ENCODE results near the gene WIPF2. TPM values are rescaled to one million over a fixed set of nuclear protein-coding genes. Genes with fewer than 3 reads are reported as not detected.

The WIPF2 gene, protein sequence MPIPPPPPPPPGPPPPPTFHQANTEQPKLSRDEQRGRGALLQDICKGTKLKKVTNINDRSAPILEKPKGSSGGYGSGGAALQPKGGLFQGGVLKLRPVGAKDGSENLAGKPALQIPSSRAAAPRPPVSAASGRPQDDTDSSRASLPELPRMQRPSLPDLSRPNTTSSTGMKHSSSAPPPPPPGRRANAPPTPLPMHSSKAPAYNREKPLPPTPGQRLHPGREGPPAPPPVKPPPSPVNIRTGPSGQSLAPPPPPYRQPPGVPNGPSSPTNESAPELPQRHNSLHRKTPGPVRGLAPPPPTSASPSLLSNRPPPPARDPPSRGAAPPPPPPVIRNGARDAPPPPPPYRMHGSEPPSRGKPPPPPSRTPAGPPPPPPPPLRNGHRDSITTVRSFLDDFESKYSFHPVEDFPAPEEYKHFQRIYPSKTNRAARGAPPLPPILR
- total RNA-seq, result 5.3 TPM

DNA sequence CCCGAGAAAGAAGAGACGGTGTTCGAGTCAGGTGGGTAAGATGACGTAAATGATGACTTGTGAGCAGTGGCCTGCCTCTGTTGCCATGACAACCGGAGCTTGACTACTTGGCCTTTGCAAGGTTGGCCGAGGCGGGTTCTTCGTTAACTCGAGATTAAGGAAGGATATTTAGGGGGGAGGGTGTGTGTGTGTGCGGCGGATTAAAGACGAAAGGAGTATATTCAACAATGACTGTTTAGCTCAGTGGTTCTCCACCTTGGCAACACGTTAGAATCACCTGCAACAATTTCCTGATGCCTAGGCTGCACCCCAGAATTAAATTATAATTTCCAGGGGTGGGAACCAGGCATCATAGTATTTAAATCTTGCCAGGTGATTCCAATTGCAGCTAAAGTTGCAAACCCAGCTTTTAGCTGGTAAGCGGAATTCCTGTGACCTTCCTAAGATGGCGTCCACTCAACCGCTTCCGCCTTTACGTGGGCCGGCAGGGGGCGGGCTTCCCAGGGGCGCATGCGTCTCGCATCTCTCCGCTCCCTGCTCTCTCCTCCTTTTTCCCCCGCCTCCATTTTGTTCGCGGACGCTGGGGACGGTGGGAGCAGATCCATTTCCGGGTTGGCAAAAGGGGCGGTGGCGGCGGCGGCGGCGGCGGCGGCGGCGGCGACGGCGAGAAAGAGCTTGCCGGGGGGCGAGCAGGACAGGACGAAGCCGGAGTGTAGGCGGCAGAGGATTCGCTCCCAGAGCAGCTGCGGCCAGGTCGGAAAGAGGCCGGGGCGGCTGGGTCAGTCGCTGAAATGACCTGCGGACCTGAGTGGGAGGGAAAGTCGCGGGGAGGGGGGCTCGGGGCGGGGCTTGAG is at the start of gene WIPF2:
Gene WIPF2, plus strand, starts transcription at position 565 of the 854 bp plus-strand sequence. CDS start 37,156 bp downstream, outside the sequence.
- DNase-seq (ENCODE audit: low spot score in 2 of 2), result peak; percentile 92 to 94
- no peak for FAIRE-seq

DNA sequence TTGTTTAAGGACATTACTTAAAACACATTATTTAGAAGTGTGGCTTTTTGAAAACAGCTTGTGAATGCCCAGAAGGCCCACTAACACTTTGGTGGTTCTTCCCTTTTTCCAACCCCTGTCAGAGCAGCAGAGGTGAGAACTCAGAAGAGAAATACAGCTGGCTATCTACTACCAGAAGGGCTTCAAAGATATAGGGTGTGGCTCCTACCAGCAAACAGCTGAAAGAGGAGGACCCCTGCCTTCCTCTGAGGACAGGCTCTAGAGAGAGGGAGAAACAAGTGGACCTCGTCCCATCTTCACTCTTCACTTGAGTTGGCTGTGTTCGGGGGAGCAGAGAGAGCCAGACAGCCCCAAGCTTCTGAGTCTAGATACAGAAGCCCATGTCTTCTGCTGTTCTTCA is 48.8 kb upstream of the WIPF2 start:
- FAIRE-seq (no peak), DNase-seq (ENCODE audit: low spot score in 2 of 2) (no peak)

DNA sequence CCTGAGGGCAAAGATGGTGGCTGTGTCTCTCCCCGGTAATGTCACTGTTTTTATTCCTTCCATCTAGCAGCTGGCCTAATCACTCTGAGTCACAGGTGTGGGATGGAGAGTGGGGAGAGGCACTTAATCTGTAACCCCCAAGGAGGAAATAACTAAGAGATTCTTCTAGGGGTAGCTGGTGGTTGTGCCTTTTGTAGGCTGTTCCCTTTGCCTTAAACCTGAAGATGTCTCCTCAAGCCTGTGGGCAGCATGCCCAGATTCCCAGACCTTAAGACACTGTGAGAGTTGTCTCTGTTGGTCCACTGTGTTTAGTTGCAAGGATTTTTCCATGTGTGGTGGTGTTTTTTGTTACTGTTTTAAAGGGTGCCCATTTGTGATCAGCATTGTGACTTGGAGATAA is 47.4 kb upstream of the WIPF2 start:
- DNase-seq (ENCODE audit: low spot score in 2 of 2) (no peak), FAIRE-seq (no peak)

DNA sequence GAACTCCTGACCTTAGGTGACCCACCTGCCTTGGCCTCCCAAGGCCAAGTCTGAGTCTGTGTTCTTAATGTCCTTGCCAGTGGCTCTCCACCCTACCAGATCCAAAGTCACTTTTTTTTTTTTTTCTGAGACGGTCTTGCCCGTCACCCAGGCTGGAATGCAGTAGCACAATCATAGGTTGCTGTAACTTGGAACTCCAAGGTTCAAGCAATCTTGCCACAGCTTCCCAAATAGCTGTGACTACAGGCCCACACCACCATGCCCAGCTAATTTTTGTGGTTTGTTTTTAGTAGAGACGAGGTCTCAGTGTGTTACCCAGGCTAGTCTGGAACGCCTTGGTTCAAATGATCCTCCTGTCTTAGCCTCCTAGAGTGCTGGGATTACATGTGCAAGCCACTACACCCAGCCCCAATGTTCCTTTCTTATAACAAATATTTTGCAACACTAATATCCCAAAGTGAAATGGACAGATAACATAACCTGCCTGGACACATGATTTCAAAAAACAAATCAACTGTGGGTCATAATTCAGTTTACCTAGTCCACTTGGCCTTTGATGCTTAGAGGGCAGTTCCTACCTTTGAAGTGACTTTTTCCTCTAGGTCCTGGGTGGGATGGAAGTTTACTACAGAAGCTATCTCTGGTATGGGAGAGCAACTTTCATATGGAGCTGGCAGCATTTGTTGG is 45.9 kb upstream of the WIPF2 start:
- DNase-seq (ENCODE audit: low spot score in 2 of 2) (no peak), FAIRE-seq (no peak)

DNA sequence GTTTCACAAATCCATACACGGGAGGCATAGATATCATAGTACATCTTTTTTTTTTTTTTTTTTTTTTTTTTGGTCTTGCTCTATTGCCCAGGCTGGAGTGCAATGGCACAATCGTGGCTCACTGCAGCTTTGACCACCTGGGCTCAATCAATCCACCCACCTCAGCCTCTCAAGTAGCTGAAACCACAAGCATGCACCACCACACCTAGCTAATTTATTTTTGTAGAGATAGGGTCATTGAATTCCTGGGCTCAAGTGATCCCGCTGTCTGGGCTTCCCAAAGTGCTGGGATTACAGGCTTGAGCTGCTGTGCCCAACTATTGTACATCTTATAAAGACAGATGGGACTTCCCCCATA is 45.3 kb upstream of the WIPF2 start:
- FAIRE-seq (no peak), DNase-seq (ENCODE audit: low spot score in 2 of 2) (no peak)

DNA sequence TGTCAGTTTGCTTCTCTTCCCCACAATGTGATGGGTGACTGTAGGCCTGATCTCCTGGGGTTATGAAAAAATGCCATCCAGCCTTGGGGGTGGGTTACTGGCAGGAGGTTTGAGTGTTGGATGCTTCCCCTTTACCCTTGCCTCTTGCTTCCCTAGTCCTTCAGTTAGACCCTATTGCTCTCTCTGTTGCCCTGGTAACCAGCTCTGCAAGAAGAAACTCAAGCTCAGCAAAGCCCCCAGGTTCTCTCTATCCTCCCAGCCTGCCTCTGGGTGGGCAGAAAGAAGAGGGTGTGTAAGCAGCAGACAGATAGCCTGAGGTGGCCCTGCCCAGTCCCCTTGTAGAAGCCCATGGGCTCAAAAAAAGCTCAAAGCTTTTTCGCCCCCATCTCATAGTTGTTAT is 44.6 kb upstream of the WIPF2 start:
- DNase-seq (ENCODE audit: low spot score in 2 of 2), result no peak

DNA sequence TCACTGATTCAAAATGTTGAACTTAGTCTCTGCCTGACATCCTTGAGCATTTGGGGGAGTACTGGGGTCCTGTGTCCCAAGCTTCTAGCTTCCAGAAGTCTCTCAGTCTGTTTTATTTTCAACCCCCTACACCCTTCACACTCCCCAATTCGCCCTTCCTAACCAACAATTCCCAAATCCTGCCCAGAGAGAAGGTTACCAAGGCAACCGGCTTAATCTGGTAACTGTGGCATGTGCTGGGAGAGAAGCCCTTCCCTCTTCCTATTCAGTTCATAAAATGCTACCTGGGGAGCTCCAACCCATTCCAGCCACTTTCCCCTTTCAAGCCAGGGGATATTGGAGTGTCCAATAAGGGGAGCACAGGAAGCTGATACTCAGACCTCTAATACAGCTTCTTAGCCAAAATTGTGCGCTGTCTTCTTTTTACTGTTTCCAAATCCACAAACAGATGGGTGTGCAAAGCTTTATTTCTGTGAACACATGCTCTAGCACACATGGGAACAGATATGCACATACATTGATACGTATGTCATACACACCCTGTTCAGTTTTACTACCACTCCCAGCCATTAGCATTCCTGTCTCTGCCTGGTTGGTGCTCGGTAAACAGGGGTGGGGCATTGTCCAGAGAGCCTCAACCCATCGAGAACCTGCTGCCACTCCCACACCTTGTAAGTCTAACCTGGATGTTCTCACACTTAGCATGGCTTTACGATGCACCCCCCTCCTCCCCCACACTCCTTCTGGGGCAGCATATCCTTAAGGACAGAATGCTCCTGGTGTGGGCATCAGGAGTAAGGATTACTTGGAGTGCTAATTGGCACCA is 43.0 kb upstream of the WIPF2 start:
- DNase-seq (ENCODE audit: low spot score in 2 of 2), result no peak
- no peak for FAIRE-seq

More for the DNA sequence above, 44.6 kb upstream of the WIPF2 start:
- FAIRE-seq, result no peak

DNA sequence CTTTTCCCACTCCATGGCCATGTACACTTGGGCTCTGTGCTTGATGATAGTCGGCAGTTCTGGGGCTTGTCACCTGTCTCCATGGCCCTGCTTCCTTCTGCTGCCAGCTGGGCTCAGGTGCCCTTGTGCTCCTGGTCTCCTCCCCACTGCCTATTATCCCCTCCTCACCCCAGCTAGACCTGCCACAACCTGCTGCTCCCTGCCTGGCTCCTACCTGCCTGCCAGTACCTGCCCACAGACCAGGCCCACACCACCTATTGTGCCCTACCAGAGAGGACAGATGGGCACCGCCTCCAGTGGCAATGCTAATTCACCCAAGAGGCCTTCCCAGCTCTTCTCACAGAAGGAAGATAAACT is 42.4 kb upstream of the WIPF2 start:
- FAIRE-seq (no peak), DNase-seq (ENCODE audit: low spot score in 2 of 2) (no peak)

DNA sequence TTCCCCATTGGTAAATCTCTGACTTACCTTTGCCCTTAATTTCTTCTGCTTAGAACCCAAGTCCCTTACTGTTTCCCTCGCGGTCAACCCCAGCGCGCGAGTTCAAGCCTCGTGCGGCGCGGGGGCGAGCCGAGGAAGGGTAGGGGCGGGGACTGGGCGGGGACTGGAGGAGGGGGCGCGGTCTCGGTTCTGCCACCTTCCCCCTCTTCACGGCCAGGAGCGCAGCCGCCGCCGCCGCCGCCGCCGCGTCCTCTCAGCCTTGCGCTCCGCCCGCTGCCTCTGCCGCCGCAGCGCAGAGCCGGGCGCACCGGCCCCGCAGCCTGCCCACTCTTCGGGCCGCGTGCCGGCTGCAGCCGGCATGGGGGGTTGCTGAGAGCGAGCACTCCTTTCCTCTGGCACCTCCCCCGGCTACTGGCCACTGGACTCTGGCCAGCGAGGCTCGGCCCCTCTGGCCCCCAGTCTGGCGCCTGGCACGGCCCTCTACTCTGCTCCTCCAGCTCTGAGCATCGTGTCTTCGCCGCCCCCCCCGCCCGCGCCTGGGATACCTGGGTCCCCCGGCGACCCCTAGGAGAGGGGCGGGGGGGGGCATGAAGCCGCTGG is 41.7 kb upstream of the WIPF2 start, which contains the start of gene RAPGEFL1:
Gene RAPGEFL1, plus strand, starts transcription at position 196 of the 600 bp plus-strand sequence. Its CDS starts 392 bp downstream, at position 588.
- DNase-seq (ENCODE audit: low spot score in 2 of 2), result peak; percentile 69 to 75
- FAIRE-seq, result no peak

DNA sequence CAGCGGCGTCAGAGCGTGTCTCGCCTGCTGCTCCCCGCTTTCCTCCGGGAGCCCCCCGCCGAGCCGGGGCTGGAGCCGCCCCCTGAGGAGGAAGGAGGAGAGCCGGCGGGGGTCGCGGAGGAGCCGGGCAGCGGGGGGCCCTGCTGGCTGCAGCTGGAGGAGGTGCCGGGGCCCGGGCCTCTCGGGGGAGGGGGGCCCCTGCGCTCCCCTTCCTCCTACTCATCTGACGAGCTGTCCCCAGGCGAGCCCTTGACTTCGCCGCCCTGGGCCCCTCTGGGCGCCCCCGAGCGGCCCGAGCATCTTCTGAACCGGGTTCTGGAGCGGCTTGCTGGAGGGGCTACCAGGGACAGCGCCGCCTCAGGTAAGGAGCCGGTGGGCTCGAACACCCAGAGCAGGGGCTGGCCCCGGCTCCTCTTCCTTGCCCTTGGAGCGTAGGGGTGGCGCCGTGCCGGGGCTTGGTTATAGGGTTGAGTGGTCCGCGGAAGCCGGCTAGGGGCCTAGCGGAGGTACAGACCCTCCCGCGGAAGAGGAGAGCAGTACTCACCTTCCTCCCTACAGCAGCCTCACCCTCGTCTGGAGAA is 41.0 kb upstream of the WIPF2 start:
- no peak for DNase-seq (ENCODE audit: low spot score in 2 of 2)
- no peak for FAIRE-seq

DNA sequence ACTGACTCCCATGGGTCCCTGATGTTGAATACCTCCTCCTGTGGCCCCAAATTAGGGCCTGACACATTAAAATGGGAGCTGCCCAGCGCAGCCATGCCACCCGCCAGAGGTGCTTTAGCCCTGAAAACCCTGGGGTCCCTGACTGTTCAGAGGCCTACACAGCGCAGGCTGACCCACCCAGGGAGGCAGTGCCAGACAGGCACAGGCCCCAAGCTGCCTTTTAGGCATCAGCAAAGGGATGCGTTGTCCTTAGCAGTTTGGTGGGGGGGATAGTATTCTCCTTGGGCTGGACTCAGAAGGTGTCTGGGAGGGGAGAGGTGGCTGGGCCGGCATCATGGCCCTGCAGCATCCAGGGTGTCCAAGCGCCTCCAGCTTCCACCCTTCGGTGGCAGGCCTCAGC is 40.4 kb upstream of the WIPF2 start:
- FAIRE-seq (no peak), DNase-seq (ENCODE audit: low spot score in 2 of 2) (no peak)

DNA sequence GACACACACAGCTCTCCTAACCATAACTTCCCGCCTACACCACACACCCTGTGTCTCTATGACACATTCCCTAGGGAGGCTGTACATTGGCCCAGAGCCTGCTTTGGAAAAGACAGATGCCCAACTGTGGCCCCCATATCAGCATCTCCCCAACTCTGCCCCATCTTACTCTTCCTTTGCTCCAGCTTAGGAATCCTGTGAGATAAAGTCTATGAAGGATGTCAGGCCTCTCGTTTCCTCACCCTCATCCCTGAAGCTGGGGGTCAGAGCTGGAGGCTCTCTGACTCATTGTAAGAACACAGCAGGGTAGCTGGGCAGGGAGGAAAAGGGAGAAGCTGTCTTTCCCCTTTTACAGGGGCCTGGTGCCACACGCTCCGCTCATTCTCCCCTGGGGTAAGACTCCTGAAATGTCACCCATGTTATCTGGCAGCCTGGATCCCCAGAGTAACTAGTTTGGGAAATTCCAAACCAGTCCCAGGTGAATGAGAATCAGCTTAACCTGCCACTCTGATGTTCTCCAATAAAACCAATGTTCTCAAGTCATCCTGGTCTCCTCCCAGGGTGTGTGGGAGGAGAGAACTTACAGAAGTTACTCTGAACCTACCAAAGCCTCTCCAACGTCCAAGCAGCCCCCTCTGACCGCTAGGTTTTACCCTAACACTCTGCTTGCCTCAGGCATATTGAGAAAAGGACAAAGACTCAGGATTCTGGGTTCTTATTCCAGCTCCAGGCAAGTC is 39.0 kb upstream of the WIPF2 start:
- peak in 1 of 2 donors; percentile 31 for DNase-seq (ENCODE audit: low spot score in 2 of 2)
- FAIRE-seq, result no peak

DNA sequence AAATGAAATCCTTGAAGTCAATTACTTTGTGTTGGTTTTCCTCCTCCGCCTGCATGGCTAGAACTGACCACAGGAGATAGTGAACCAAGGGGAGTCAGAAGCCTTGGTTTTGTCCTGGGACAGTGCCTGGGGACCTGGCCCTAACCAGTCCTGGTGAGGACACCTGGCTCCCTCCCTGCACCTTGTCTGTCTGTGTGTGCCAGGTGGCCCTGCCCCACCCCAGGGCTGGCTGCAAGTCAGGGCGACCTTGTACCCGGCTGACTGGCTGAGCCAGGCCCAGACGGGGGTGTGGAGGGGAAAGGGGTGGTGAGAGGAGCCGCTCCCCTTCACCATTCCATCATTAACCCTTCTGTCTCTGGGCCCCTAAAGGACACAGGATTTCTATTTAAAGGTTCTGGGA is 38.4 kb upstream of the WIPF2 start:
- DNase-seq (ENCODE audit: low spot score in 2 of 2), result no peak
- FAIRE-seq, result no peak

DNA sequence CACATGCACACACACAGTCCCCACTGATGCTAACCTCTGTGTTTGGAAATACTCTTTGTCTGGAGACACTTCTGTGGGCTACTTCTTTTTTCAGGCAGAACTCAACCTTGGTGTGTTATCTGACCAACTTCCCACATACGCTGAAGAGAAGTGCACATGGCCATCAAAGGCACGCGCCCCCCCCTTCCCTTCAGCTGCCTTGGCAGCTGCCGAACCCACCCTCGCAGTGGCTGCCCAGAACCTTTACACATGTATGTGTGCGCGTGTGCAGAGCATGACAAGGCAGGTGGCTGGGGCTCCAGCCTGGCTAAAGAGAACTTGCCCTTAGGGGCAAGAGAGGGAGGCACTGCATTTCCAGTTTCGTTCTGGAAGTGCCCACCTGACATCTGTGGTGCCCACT is 37.9 kb upstream of the WIPF2 start:
- DNase-seq (ENCODE audit: low spot score in 2 of 2) (no peak), FAIRE-seq (no peak)

DNA sequence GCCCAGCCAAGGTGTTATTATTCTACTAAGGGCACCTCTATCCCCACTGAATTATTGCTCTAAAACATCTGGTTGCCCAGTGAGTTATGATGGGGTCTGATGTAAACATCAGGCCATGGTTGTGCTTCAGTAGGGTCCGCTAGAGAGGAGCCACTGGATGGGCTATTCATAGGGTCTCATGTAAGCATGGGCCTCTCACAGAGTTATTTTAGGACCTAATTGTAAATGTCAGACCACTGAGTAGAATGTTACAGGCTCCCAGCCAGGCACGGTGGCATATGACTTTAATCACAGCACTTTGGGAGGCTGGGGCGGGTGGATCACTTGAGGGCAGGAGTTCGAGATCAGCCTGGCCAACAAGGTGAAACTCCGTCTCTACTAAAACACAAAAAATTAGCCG is 36.5 kb upstream of the WIPF2 start:
- DNase-seq (ENCODE audit: low spot score in 2 of 2) (no peak), FAIRE-seq (no peak)

DNA sequence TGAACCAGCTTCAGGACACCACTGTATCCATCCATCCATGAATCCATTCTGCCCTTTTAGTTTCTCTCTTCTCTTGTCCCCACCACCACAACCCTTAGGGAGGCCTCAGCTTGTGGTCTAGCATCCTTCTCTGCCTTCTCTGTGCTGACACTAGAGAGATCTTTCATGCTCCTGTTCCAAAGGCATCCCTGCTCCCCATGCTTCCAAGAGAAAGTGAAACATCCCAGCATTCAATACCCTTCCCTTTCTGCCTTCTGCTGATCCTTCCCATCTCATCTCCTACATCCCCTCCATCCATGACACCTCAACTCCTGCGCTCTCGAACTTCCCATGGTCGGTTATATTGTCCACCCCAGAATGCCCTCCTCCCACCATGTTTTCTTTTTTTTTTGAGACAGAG is 31.9 kb upstream of the WIPF2 start:
- FAIRE-seq, result no peak

DNA sequence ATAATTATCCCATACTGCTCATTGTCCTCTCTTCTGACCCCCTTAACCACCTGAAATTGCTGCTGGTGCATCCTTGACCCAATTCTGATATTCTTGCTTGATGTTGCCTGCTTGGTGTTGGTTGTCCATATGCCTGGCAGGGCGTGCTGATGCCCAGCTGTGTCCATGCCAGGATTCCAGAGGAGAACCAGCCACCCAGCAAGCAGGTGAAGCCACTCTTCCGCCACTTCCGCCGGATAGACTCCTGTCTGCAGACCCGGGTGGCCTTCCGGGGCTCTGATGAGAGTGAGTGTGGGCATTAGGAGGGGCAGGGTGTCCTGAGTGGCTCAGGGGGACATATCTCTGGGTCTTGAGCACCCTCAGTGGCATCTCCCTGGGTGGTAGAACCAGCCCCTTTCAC is 30.4 kb upstream of the WIPF2 start:
- FAIRE-seq, result no peak

More for the DNA sequence above, 31.9 kb upstream of the WIPF2 start:
- peak in 1 of 2 donors; percentile 3 for DNase-seq (ENCODE audit: low spot score in 2 of 2)

DNA sequence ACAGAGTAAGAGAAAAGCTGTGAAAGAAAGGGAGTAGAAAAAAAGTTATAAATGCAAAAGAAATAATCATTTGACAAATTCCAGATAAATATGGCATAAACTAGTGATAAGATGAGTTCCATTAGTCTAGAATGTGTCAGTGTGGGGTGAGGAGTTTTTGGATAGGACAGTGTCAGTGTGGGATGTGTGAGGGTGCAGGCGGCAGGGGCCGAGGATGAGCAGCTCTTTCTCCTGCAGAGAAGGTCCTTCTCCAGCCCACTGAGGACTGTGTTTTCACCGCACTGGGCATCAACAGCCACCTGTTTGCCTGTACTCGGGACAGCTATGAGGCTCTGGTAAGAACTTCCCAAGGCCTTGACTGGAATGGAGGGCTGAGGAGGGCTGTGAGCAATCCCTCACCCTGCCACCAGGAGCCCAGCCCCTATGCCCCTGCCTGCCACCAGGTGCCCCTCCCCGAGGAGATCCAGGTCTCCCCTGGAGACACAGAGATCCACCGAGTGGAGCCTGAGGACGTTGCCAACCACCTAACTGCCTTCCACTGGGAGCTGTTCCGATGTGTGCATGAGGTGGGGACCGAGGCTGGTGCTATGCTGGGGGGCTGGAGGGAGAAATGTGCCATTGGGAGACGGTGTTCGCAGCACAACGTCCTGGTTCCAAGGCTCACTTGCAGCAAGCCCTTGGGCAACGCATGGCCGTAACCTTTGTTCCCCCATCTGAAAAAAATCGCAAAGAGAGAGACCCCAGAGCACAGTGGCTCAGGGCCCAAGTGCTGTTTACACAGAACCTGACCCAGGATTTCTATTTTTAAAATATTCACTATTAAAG is 28.7 kb upstream of the WIPF2 start:
- FAIRE-seq, result no peak
- DNase-seq (ENCODE audit: low spot score in 2 of 2), result peak in 1 of 2 donors; percentile 14

More for the DNA sequence above, 30.4 kb upstream of the WIPF2 start:
- DNase-seq (ENCODE audit: low spot score in 2 of 2), result no peak
